Endothelial cell of umbilical vein (primary cell): ENCODE data around the gene SERPINB5.

ENCODE experiments used
- CTCF ChIP-seq, 2 donors: IDR thresholded peaks; 1 replicate in 1 of 2; 2 replicates in 1 of 2; pipeline ENCODE4 v1.5.1; 2011; ENCODE audit warnings: low read length in 2 of 2, mild to moderate bottlenecking in 2 of 2, moderate library complexity in 2 of 2, control low read depth in 1 of 2, inconsistent platforms in 1 of 2, low read depth in 1 of 2; ENCODE audit not compliant: insufficient read depth in 1 of 2; ENCODE audit errors: extremely low read depth in 1 of 2
- FOS ChIP-seq: IDR thresholded peaks from 2 replicates; pipeline ENCODE4 v1.6.1; 2011; ENCODE audit warnings: mild to moderate bottlenecking, low read length, moderate library complexity, borderline replicate concordance; ENCODE audit not compliant: insufficient read depth
- POLR2A ChIP-seq: IDR thresholded peaks from 2 replicates; pipeline ENCODE4 v1.6.1; 2012; ENCODE audit warnings: low read depth, mild to moderate bottlenecking, control low read depth, low read length

- no peak for TF ChIP-seq CTCF (IDR thresholded peaks at IDR 0.05; ENCODE audit: extremely low read depth in 1 of 2, insufficient read depth in 1 of 2, low read depth in 1 of 2, low read length in 2 of 2)
- no peak for TF ChIP-seq POLR2A
- TF ChIP-seq FOS, result no peak
Measured at GRCh38 chr18:63480476-63480875, 3.7 kb downstream of the SERPINB5 start.
